Activated B cell treated with CpG ODN at 0.5 μM for 24 hours (primary cell): Measurements from ENCODE around the gene LHX6. TPM values are rescaled to one million over a fixed set of nuclear protein-coding genes. Genes with fewer than 3 reads are reported as not detected.

Experiments
- ATAC-seq: fragments of 200-7000 bp; cut with Tn5 transposase; one replicate; pipeline ENCODE4 v1.10.0; 2021; ENCODE audit warnings: low read depth, mild to moderate bottlenecking, moderate library complexity
- CTCF ChIA-PET: fragments of 350-600 bp; sonication (Branson Sonifier 250); formaldehyde crosslinking; loops from one replicate; lab custom pipeline; 2021; ENCODE audit warnings: antibody characterized with exemption; lab: Charles Lee
- POLR2A ChIA-PET: fragments of 350-600 bp; sonication (Branson Sonifier 250); formaldehyde crosslinking; loops from one replicate; lab custom pipeline; 2021; ENCODE audit warnings: antibody characterized with exemption; lab: Charles Lee
- DNase-seq: peaks from one replicate; pipeline ENCODE4 v3.0.0; 2022
- H3K27ac Mint-ChIP-seq: one replicate; pipeline ENCODE4 v1.8.0; 2020; ENCODE audit warnings: mixed read lengths
- H3K27me3 Mint-ChIP-seq: one replicate; pipeline ENCODE4 v1.8.0; 2021; ENCODE audit warnings: mixed read lengths
- H3K36me3 Mint-ChIP-seq: one replicate; pipeline ENCODE4 v1.8.0; 2021; ENCODE audit warnings: low read depth, mixed read lengths
- H3K4me1 Mint-ChIP-seq: one replicate; pipeline ENCODE4 v1.8.0; 2021; ENCODE audit warnings: mixed read lengths
- H3K4me3 Mint-ChIP-seq: one replicate; pipeline ENCODE4 v1.8.0; 2020; ENCODE audit warnings: mild to moderate bottlenecking, mixed read lengths
- H3K9me3 Mint-ChIP-seq: one replicate; pipeline ENCODE4 v1.8.0; 2020; ENCODE audit warnings: mixed read lengths
- CTCF ChIP-seq: fragments of 200-600 bp; IDR thresholded peaks from one replicate; pipeline ENCODE4 v1.8.0; 2022; ENCODE audit warnings: antibody characterized with exemption, mild to moderate bottlenecking
- intact Hi-C: fragments of 100-400 bp; cut with micrococcal nuclease; formaldehyde crosslinking; loops from one replicate; pipeline ENCODE4 v1.15.1; 2024
- total RNA-seq: library from RNA; stranded (reverse); gene quantifications from 2 replicates; pipeline ENCODE4 v1.2.3, GENCODE V29; 2022

LHX6 gene
- total RNA-seq, 1 donor from 2014 or later = not detected

DNA sequence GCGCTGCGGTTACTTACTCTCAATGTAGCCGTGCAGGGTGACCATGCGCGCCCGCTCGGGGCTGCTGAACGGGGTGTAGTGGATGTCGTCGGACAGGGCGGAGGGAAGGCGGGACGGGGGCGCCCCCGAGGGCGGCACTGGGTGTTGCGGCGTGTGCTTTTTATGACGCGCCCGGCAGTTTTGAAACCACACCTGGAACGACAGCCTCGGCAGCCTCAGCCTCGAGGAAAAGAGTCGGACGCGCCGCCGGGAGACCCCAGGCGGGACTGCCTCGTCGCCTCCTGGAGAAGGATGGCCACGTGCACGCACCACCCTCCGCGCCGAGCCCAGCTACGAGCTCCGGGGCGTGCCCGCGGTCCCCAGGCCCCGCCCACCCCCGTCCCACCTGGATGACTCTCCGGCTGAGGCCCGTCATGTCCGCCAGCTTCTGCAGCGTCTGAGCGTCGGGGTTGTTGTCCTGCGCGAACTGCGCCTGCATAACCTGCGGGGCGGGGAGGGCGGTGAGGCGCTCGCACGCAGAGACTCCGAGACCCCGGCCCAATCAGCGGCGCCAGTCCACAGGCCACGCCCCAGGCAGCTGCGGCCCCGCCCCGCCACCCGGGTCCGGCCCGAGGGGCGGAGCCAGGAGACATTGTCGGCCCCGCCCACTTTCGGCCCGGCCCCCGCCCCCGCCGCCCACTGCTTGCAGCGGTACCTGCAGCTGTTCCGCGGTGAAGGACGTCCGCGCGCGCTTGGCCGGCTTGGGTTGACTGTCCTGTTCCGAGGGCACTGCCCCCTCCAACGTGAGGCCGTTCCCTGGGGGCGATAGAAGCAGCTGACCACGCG lies 15.0 kb downstream of the LHX6 start:
- CTCF ChIA-PET = interaction anchor here (1.4 kb wide), 1 partner anchor 89 kb away, joined by 3 read pairs; no protein-coding TSS in a partner anchor
- peak; percentile 49 for DNase-seq
- POLR2A ChIA-PET = interaction anchor here (0.7 to 1.2 kb wide), 3 partner anchors 52 to 1421 kb away, joined by 3 to 6 read pairs (median 4); partner anchors contain the start of gene FBXW2
- peak; percentile 80 for ATAC-seq
- intact Hi-C loops = loop anchor here (5.0 kb wide), 1 partner anchor 52 kb away; no protein-coding TSS in a partner anchor
- peaks cover 16% of the 10 kb centered on the region for H3K4me1 Mint-ChIP-seq
- no peak for TF ChIP-seq CTCF
- peak overlapping the region; percentile 76 for H3K4me3 Mint-ChIP-seq
- H3K36me3 Mint-ChIP-seq = no peaks in the 10 kb centered on the region
- H3K9me3 Mint-ChIP-seq = no peaks in the 10 kb centered on the region
- H3K27me3 Mint-ChIP-seq = peaks cover 69% of the 10 kb centered on the region
- H3K27ac Mint-ChIP-seq = no peak overlapping the region

GRCh38 chr9:122213102-122213588 lies 15.6 kb downstream of the LHX6 start:
- ChIA-PET POLR2A (interaction anchor here (1.2 kb wide), 1 partner anchor 52 kb away, joined by 6 read pairs; no protein-coding TSS in a partner anchor), CTCF (no interaction called here)
- H3K4me3 Mint-ChIP-seq = peak overlapping the region; percentile 76
- peaks cover 9% of the 10 kb centered on the region for H3K4me1 Mint-ChIP-seq
- intact Hi-C loops = loop anchor here (5.0 kb wide), 1 partner anchor 51 kb away; no protein-coding TSS in a partner anchor
- H3K27ac Mint-ChIP-seq = no peak overlapping the region
- no peaks in the 10 kb centered on the region for H3K9me3 Mint-ChIP-seq
- no peak for TF ChIP-seq CTCF
- ATAC-seq (no peak), DNase-seq (no peak)
- peaks cover 63% of the 10 kb centered on the region for H3K27me3 Mint-ChIP-seq
- no peaks in the 10 kb centered on the region for H3K36me3 Mint-ChIP-seq

GRCh38 chr9:122212473-122213004 lies 16.2 kb downstream of the LHX6 start:
- no peak for TF ChIP-seq CTCF
- Mint-ChIP-seq H3K4me3 (peak overlapping the region; percentile 76), H3K27ac (no peak overlapping the region), H3K36me3 (no peaks in the 10 kb centered on the region), H3K4me1 (peaks cover 9% of the 10 kb centered on the region), H3K9me3 (no peaks in the 10 kb centered on the region), H3K27me3 (peaks cover 64% of the 10 kb centered on the region)
- DNase-seq (no peak), ATAC-seq (no peak)
- intact Hi-C loops = loop anchor here (5.0 kb wide), 1 partner anchor 50 kb away; no protein-coding TSS in a partner anchor
- ChIA-PET CTCF (no interaction called here), POLR2A (no interaction called here)

- no peak overlapping the region for H3K27ac Mint-ChIP-seq
- POLR2A ChIA-PET = no interaction called here
- H3K27me3 Mint-ChIP-seq = peaks cover 41% of the 10 kb centered on the region
- intact Hi-C loops = no loop called here
- H3K9me3 Mint-ChIP-seq = no peaks in the 10 kb centered on the region
- H3K4me3 Mint-ChIP-seq = no peak overlapping the region
- H3K36me3 Mint-ChIP-seq = no peaks in the 10 kb centered on the region
- ATAC-seq = no peak
- peaks cover 7% of the 10 kb centered on the region for H3K4me1 Mint-ChIP-seq
- CTCF ChIA-PET = no interaction called here
- no peak for TF ChIP-seq CTCF
- DNase-seq = no peak
These were observed 19.3 kb downstream of the LHX6 start for GRCh38 chr9:122209451-122209850.

DNA sequence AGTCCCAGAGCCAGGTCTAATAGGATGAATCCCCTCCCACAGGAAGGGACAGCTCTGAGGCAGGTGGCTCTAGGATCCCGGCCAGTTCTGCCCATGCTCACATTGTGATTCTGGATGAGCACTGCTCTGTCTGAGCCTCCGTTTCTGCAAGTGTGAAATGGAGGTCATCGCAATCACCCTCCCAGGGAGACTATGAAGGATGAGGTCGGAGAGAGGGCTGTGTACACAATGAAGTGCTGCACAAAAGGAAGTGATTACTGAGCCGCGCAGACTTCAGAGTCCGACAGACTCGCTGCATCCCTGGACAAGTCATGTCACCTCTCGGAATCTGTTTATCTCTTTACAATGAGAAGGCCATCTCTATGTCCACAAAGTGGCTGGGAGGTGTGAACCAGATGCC lies 21.7 kb downstream of the LHX6 start:
- Mint-ChIP-seq H3K27ac (no peak overlapping the region), H3K27me3 (peaks cover 24% of the 10 kb centered on the region), H3K9me3 (no peaks in the 10 kb centered on the region), H3K36me3 (no peaks in the 10 kb centered on the region), H3K4me3 (no peak overlapping the region), H3K4me1 (no peaks in the 10 kb centered on the region)
- ATAC-seq (no peak), DNase-seq (no peak)
- ChIA-PET POLR2A (no interaction called here), CTCF (no interaction called here)
- no peak for TF ChIP-seq CTCF
- intact Hi-C loops = no loop called here
